K562 (cell line): ENCODE results near the gene SCYGR3.
"Not testable (repeated sequence)": the region's sequence is repeated elsewhere in the genome, so short reads cannot be mapped to it uniquely, and the experiment has no call there.

Experiments used
- CEBPB ChIP-seq: fragments of 450-650 bp; IDR thresholded peaks from 2 replicates; pipeline ENCODE4 v1.6.1; 2016; ENCODE audit warnings: missing genetic modification characterization, missing compliant biosample characterization
- JUNB ChIP-seq: fragments of 450-650 bp; formaldehyde crosslinking; conservative IDR thresholded peaks from 2 replicates; pipeline ENCODE4 v1.4.0; 2020; ENCODE audit warnings: mild to moderate bottlenecking
- L3MBTL2 ChIP-seq: fragments of 450-650 bp; IDR thresholded peaks from 2 replicates; pipeline ENCODE4 v1.6.1; 2016; ENCODE audit warnings: mild to moderate bottlenecking, moderate library complexity
- MEF2A ChIP-seq: IDR thresholded peaks from 2 replicates; pipeline ENCODE4 v1.6.1; 2011; ENCODE audit warnings: low read depth, mild to moderate bottlenecking, low read length, moderate library complexity; ENCODE audit not compliant: control insufficient read depth
- SRF ChIP-seq, 2 experiments: fragments of 250-450, 450-650 bp in 1 of 2; sonication (Bioruptor Pico) in 1 of 2; sonication (generic) in 1 of 2; formaldehyde crosslinking; IDR thresholded peaks; 2 replicates each; pipeline versions ENCODE4 v1.5.0 to v1.5.1; 2020 to 2022; ENCODE audit warnings: mild to moderate bottlenecking in 1 of 2, missing genetic modification reagents in 1 of 2
- ZNF408 ChIP-seq: fragments of 250-450 bp; sonication (Bioruptor Pico); IDR thresholded peaks from 2 replicates; pipeline ENCODE4 v1.4.0; 2020; ENCODE audit warnings: low read depth, mild to moderate bottlenecking, moderate library complexity
- TF ChIP-seq, protein P1 (sequence below), 2 experiments: IDR thresholded peaks; 2 replicates each; pipeline ENCODE4 v1.6.1; 2011; ENCODE audit warnings: borderline replicate concordance in 1 of 2, control low read depth in 1 of 2, low read depth in 1 of 2, low read length in 1 of 2, mild to moderate bottlenecking in 1 of 2, mixed read lengths in 1 of 2, moderate library complexity in 1 of 2; ENCODE audit not compliant: insufficient read depth in 1 of 2, insufficient read length in 1 of 2, poor library complexity in 1 of 2, severe bottlenecking in 1 of 2; ENCODE audit errors: extremely low read depth in 1 of 2
- TF ChIP-seq, protein P2 (sequence below): IDR thresholded peaks from 2 replicates; pipeline ENCODE4 v1.6.1; 2016; ENCODE audit warnings: missing genetic modification characterization, missing compliant biosample characterization
- TF ChIP-seq, protein P3 (sequence below), 3 experiments: IDR thresholded peaks in 2 of 3; conservative IDR thresholded peaks in 1 of 3; 2 replicates each; pipeline ENCODE4 v1.5.1; 2011 to 2012; ENCODE audit warnings: low read length in 3 of 3, mild to moderate bottlenecking in 3 of 3, control low read depth in 2 of 3, improper control_type of control experiment in 1 of 3, inconsistent platforms in 1 of 3, low read depth in 1 of 3, mixed read lengths in 1 of 3, moderate library complexity in 1 of 3; ENCODE audit not compliant: insufficient read depth in 2 of 3

DNA sequence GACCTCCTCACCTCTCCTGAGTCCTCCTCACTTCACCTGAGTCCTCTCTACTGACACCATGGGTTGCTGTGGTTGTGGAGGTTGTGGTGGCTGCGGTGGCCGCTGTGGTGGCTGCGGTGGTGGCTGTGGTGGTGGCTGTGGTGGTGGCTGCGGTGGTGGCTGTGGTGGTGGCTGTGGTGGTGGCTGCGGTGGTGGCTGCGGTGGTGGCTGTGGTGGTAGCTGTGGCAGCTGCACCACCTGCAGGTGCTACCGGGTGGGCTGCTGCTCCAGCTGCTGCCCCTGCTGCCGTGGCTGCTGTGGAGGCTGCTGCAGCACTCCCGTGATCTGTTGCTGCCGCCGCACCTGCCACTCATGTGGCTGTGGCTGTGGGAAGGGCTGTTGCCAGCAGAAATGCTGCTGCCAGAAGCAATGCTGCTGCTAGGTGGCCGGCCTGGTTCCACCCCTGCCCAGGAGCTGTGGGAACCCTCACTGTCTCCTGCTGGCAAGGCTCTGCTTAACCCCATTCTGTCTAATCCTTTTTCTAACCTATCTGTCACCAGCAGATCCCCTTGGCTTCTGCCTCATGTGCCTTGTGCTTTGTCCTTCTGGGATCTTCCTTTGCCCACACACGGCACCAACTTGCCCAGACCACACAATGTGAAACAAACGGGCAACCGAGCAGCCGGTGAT, 15.7 kb downstream of the SCYGR3 start, which contains the start of gene SCYGR2:
- TF ChIP-seq JUNB (CRISPR knock-in tag); ZNF408 (CRISPR knock-in tag); CEBPB; SRF (CRISPR knock-in tag; IDR thresholded peaks at IDR 0.05); L3MBTL2; MEF2A: not testable (repeated sequence)
- TF ChIP-seq, protein P1, sequence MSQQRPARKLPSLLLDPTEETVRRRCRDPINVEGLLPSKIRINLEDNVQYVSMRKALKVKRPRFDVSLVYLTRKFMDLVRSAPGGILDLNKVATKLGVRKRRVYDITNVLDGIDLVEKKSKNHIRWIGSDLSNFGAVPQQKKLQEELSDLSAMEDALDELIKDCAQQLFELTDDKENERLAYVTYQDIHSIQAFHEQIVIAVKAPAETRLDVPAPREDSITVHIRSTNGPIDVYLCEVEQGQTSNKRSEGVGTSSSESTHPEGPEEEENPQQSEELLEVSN (IDR thresholded peaks at IDR 0.05; ENCODE audit: borderline replicate concordance in 1 of 2, extremely low read depth in 1 of 2, insufficient read depth in 1 of 2, insufficient read length in 1 of 2, low read depth in 1 of 2, low read length in 1 of 2, poor library complexity in 1 of 2, severe bottlenecking in 1 of 2), result not testable (repeated sequence)
- TF ChIP-seq, protein P2, sequence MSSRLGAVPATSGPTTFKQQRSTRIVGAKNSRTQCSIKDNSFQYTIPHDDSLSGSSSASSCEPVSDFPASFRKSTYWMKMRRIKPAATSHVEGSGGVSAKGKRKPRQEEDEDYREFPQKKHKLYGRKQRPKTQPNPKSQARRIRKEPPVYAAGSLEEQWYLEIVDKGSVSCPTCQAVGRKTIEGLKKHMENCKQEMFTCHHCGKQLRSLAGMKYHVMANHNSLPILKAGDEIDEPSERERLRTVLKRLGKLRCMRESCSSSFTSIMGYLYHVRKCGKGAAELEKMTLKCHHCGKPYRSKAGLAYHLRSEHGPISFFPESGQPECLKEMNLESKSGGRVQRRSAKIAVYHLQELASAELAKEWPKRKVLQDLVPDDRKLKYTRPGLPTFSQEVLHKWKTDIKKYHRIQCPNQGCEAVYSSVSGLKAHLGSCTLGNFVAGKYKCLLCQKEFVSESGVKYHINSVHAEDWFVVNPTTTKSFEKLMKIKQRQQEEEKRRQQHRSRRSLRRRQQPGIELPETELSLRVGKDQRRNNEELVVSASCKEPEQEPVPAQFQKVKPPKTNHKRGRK (tag), result not testable (repeated sequence)
- TF ChIP-seq, protein P3, sequence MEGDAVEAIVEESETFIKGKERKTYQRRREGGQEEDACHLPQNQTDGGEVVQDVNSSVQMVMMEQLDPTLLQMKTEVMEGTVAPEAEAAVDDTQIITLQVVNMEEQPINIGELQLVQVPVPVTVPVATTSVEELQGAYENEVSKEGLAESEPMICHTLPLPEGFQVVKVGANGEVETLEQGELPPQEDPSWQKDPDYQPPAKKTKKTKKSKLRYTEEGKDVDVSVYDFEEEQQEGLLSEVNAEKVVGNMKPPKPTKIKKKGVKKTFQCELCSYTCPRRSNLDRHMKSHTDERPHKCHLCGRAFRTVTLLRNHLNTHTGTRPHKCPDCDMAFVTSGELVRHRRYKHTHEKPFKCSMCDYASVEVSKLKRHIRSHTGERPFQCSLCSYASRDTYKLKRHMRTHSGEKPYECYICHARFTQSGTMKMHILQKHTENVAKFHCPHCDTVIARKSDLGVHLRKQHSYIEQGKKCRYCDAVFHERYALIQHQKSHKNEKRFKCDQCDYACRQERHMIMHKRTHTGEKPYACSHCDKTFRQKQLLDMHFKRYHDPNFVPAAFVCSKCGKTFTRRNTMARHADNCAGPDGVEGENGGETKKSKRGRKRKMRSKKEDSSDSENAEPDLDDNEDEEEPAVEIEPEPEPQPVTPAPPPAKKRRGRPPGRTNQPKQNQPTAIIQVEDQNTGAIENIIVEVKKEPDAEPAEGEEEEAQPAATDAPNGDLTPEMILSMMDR (IDR thresholded peaks at IDR 0.05 in 2 of 3, conservative IDR thresholded peaks at IDR 0.05 in 1 of 3; ENCODE audit: insufficient read depth in 2 of 3, low read depth in 1 of 3, low read length in 3 of 3), result not testable (repeated sequence)
